Endothelial cell of umbilical vein (primary cell): Measurements from ENCODE around the gene GEN1. TPM values are rescaled to one million over a fixed set of nuclear protein-coding genes. Genes with fewer than 3 reads are reported as not detected.
"Not testable (repeated sequence)": the region's sequence is repeated elsewhere in the genome, so short reads cannot be mapped to it uniquely, and the experiment has no call there.

Source experiments
- BruUV-seq: library from RNA; stranded (reverse); fragments of 400-500 nt; replicated peaks from 2 replicates; lab custom pipeline; 2021; lab: Mats Ljungman, UMichigan
- CTCF ChIA-PET: fragments of 300-600, 350-600 bp; sonication (Branson Sonifier 250); formaldehyde crosslinking; loops from one replicate; lab custom pipeline; 2021; ENCODE audit warnings: antibody characterized with exemption, inconsistent platforms; lab: Charles Lee
- POLR2A ChIA-PET: fragments of 300-600, 350-600 bp; sonication (Branson Sonifier 250); formaldehyde crosslinking; loops from one replicate; lab custom pipeline; 2021; ENCODE audit warnings: antibody characterized with exemption, inconsistent platforms; lab: Charles Lee
- DNase-seq: peaks from one replicate; pipeline ENCODE4 v3.0.0-alpha.2; 2011; ENCODE audit warnings: low read depth, low spot score
- FAIRE-seq: peaks from 2 replicates; lab custom pipeline; 2011; peaks lifted over from hg19 to GRCh38; lab: Jason Lieb, UNC
- H2AFZ ChIP-seq: 2 replicates; pipeline ENCODE4 v1.6.0; 2012; ENCODE audit warnings: low read depth, low read length, control low read depth, inconsistent platforms
- H3K27ac ChIP-seq: 2 replicates; pipeline ENCODE4 v1.5.1; 2011; ENCODE audit warnings: low read depth, mild to moderate bottlenecking, control low read depth, low read length, moderate library complexity; ENCODE audit not compliant: insufficient read depth
- H3K27me3 ChIP-seq, 2 experiments: 2 replicates each; pipeline versions ENCODE4 v1.6.0 to v1.6.1; 2011; ENCODE audit warnings: low read length in 2 of 2, mixed read lengths in 1 of 2; ENCODE audit not compliant: control insufficient read depth in 2 of 2, insufficient read depth in 2 of 2
- H3K36me3 ChIP-seq, 2 experiments: 2 replicates in 1 of 2; 3 replicates in 1 of 2; pipeline ENCODE4 v1.5.1; 2011; ENCODE audit warnings: low read length in 2 of 2, mild to moderate bottlenecking in 1 of 2, moderate library complexity in 1 of 2; ENCODE audit not compliant: control insufficient read depth in 2 of 2, insufficient read depth in 2 of 2; ENCODE audit errors: extremely low read depth in 1 of 2
- H3K4me1 ChIP-seq: 3 replicates; pipeline ENCODE4 v1.5.1; 2011; ENCODE audit warnings: mild to moderate bottlenecking, low read length; ENCODE audit not compliant: control insufficient read depth, insufficient read depth; ENCODE audit errors: extremely low read depth
- H3K4me2 ChIP-seq: 2 replicates; pipeline ENCODE4 v1.6.1; 2011; ENCODE audit warnings: low read length, control low read depth, mixed read lengths; ENCODE audit not compliant: insufficient read depth
- H3K4me3 ChIP-seq, 3 experiments: fragments of 200-600 bp in 1 of 3; sonication (generic), shearing (Covaris generic) in 1 of 3; replicated peaks in 1 of 3; 2 replicates each; pipeline ENCODE4 v1.5.1; 2011 to 2016; ENCODE audit warnings: control low read depth in 3 of 3, low read length in 3 of 3, mild to moderate bottlenecking in 2 of 3, inconsistent platforms in 1 of 3, low read depth in 1 of 3, moderate library complexity in 1 of 3; ENCODE audit not compliant: insufficient read depth in 1 of 3
- H3K79me2 ChIP-seq: 2 replicates; pipeline ENCODE4 v1.6.0; 2012; ENCODE audit warnings: low read length, inconsistent platforms; ENCODE audit not compliant: control insufficient read depth, insufficient read depth
- H3K9ac ChIP-seq: replicated peaks from 2 replicates; pipeline ENCODE3; 2011; ENCODE audit warnings: low read length, control low read depth; ENCODE audit not compliant: insufficient read depth; ENCODE audit errors: extremely low read depth
- H3K9me1 ChIP-seq: replicated peaks from 3 replicates; pipeline ENCODE4 v1.6.0; 2011; ENCODE audit warnings: mild to moderate bottlenecking, low read length; ENCODE audit not compliant: control insufficient read depth, insufficient read depth; ENCODE audit errors: extremely low read depth
- H3K9me3 ChIP-seq: replicated peaks from 2 replicates; pipeline ENCODE4 v1.5.1; 2012; ENCODE audit warnings: low read length, inconsistent platforms; ENCODE audit not compliant: control insufficient read depth, insufficient read depth
- H4K20me1 ChIP-seq: replicated peaks from 2 replicates; pipeline ENCODE3; 2011; ENCODE audit warnings: mild to moderate bottlenecking, low read length; ENCODE audit not compliant: control insufficient read depth, insufficient read depth; ENCODE audit errors: extremely low read depth
- EZH2 ChIP-seq: IDR thresholded peaks from 2 replicates; pipeline ENCODE4 v1.6.1; 2012; ENCODE audit warnings: borderline replicate concordance, low read depth, mild to moderate bottlenecking, moderate library complexity, low read length, inconsistent platforms; ENCODE audit not compliant: severe bottlenecking
- FOS ChIP-seq: IDR thresholded peaks from 2 replicates; pipeline ENCODE4 v1.6.1; 2011; ENCODE audit warnings: mild to moderate bottlenecking, low read length, moderate library complexity, borderline replicate concordance; ENCODE audit not compliant: insufficient read depth
- GATA2 ChIP-seq: IDR thresholded peaks from 2 replicates; pipeline ENCODE4 v1.7.0; 2011; ENCODE audit warnings: low read depth, mild to moderate bottlenecking, moderate library complexity, mixed read lengths, low read length; ENCODE audit not compliant: insufficient read length, insufficient read depth
- JUN ChIP-seq: IDR thresholded peaks from 2 replicates; pipeline ENCODE4 v1.6.1; 2011; ENCODE audit warnings: borderline replicate concordance, low read depth; ENCODE audit not compliant: insufficient read length, insufficient read depth
- MAX ChIP-seq: IDR thresholded peaks from 2 replicates; pipeline ENCODE4 v1.6.1; 2011; ENCODE audit not compliant: insufficient read depth, insufficient read length
- MYC ChIP-seq: IDR thresholded peaks from one replicate; pipeline ENCODE4 v1.6.1; 2011; ENCODE audit warnings: mild to moderate bottlenecking, low read depth, low read length
- POLR2A ChIP-seq: IDR thresholded peaks from 2 replicates; pipeline ENCODE4 v1.6.1; 2012; ENCODE audit warnings: low read depth, mild to moderate bottlenecking, control low read depth, low read length
- POLR2AphosphoS5 ChIP-seq: IDR thresholded peaks from 2 replicates; pipeline ENCODE4 v1.6.1; 2012; ENCODE audit warnings: low read depth, mild to moderate bottlenecking, control low read depth, low read length, moderate library complexity; ENCODE audit not compliant: insufficient read depth
- dilution Hi-C: fragments of 300-500 bp; cut with MboI; formaldehyde crosslinking; loops from one replicate; pipeline ENCODE4 v1.15.0; 2019; ENCODE audit warnings: low sequenced_read_pairs; ENCODE audit not compliant: extremely low pct_ligation_motif_present
- intact Hi-C: fragments of 100-400 bp; cut with micrococcal nuclease; formaldehyde crosslinking; loops from one replicate; pipeline ENCODE4 v1.10.0; 2022
- polyA plus RNA-seq, 4 experiments: library from polyadenylated mRNA; depleted of rRNA in 3 of 4; stranded (reverse) in 3 of 4; unstranded in 1 of 4; fragments of >200 nt; gene quantifications; 2 replicates each; pipeline versions ENCODE4 v1.2.1 to v1.2.3, GENCODE V29; 2011 to 2012; ENCODE audit warnings: missing spikeins in 1 of 4
- total RNA-seq: library from RNA; stranded (reverse); gene quantifications from 2 replicates; pipeline ENCODE4 v1.2.3, GENCODE V29; 2021
- TF ChIP-seq, protein P1 (sequence below), 2 donors: IDR thresholded peaks; 1 replicate in 1 of 2; 2 replicates in 1 of 2; pipeline ENCODE4 v1.5.1; 2011; ENCODE audit warnings: low read length in 2 of 2, mild to moderate bottlenecking in 2 of 2, moderate library complexity in 2 of 2, control low read depth in 1 of 2, inconsistent platforms in 1 of 2, low read depth in 1 of 2; ENCODE audit not compliant: insufficient read depth in 1 of 2; ENCODE audit errors: extremely low read depth in 1 of 2

Gene GEN1
- total and polyA plus RNA-seq, 2 donors (not counting 3 experiments of a cell fraction or from before 2014, with no cell fraction given): 8.1 to 29.6 TPM

DNA sequence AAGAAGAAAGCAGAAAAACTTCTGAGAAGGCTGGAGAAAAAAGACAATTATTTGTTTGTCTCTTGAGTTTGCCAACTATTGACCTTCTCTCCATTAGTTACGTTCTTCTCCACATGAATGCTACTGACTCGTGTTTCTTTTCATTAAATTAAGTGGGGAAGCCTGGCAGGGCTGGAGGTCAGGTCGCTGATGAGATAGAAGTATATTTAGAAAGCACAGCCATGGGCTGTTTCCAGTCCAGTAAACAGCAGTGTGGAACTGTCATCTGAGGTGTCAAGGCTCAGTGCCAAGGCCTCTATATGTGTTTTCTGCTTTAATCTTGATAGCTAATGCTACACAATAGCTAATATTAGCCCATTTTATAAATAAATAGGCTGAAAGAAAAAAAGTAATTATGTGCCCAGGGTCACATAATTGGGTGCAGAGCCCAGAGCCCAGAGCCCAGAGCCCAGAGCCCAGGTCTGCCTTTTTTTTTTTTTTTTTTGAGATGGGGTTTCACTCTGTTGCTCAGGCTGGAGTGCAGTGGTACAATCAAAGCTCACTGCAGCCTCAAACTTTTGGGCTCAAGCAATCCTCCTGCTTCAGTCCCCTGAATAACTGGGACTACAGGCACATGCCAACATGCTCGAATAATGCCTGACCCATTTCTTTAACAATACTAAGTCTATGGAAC lies 68.6 kb downstream of the GEN1 start:
- CTCF ChIA-PET: interaction anchor here (1.5 kb wide), 1 partner anchor 177 kb away, joined by 3 read pairs; no protein-coding TSS in a partner anchor
- dilution Hi-C loops: no loop called here
- no peak overlapping the region for H3K4me3 ChIP-seq
- FAIRE-seq (no peak), DNase-seq (no peak)
- H3K79me2 ChIP-seq: no peaks in the 10 kb centered on the region
- no peaks in the 10 kb centered on the region for H3K36me3 ChIP-seq
- H3K27me3 ChIP-seq: peaks cover 0 to 3% of the 10 kb centered on the region in 2 experiments
- no peaks in the 10 kb centered on the region for H3K9me1 ChIP-seq
- H3K4me2 ChIP-seq: no peak overlapping the region
- H3K27ac ChIP-seq: no peak overlapping the region
- intact Hi-C loops: no loop called here
- H3K9me3 ChIP-seq: no peaks in the 10 kb centered on the region
- H3K4me1 ChIP-seq: no peaks in the 10 kb centered on the region
- no TSS peak for BruUV-seq
- POLR2A ChIA-PET: no interaction called here
- no peak for TF ChIP-seq POLR2AphosphoS5
- TF ChIP-seq GATA2: no peak
- no peak for TF ChIP-seq FOS
- TF ChIP-seq JUN: no peak
- TF ChIP-seq POLR2A: no peak
- TF ChIP-seq EZH2: no peak
- TF ChIP-seq, protein P1, sequence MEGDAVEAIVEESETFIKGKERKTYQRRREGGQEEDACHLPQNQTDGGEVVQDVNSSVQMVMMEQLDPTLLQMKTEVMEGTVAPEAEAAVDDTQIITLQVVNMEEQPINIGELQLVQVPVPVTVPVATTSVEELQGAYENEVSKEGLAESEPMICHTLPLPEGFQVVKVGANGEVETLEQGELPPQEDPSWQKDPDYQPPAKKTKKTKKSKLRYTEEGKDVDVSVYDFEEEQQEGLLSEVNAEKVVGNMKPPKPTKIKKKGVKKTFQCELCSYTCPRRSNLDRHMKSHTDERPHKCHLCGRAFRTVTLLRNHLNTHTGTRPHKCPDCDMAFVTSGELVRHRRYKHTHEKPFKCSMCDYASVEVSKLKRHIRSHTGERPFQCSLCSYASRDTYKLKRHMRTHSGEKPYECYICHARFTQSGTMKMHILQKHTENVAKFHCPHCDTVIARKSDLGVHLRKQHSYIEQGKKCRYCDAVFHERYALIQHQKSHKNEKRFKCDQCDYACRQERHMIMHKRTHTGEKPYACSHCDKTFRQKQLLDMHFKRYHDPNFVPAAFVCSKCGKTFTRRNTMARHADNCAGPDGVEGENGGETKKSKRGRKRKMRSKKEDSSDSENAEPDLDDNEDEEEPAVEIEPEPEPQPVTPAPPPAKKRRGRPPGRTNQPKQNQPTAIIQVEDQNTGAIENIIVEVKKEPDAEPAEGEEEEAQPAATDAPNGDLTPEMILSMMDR (IDR thresholded peaks at IDR 0.05; ENCODE audit: extremely low read depth in 1 of 2, insufficient read depth in 1 of 2, low read depth in 1 of 2, low read length in 2 of 2): no peak
- no peak for TF ChIP-seq MYC
- TF ChIP-seq MAX: no peak
- no peak overlapping the region for H3K9ac ChIP-seq
- H2AFZ ChIP-seq: no peak overlapping the region
- H4K20me1 ChIP-seq: no peaks in the 10 kb centered on the region

- BruUV-seq, H2AFZ ChIP-seq, H3K79me2 ChIP-seq, H3K9ac ChIP-seq, H3K27ac ChIP-seq, H3K27me3 ChIP-seq, intact Hi-C loops, H3K9me1 ChIP-seq, H4K20me1 ChIP-seq, H3K4me3 ChIP-seq, H3K4me1 ChIP-seq, FAIRE-seq, H3K4me2 ChIP-seq, DNase-seq, dilution Hi-C loops, H3K36me3 ChIP-seq, POLR2A ChIA-PET, H3K9me3 ChIP-seq: not testable (repeated sequence)
- CTCF ChIA-PET: interaction anchor here (1.5 kb wide), 1 partner anchor 178 kb away, joined by 3 read pairs; no protein-coding TSS in a partner anchor
These were observed 69.7 kb downstream of the GEN1 start for GRCh38 chr2:17823646-17824045.
